Putamen (tissue), 1 donor: Measurements from ENCODE around the gene ARL13A.
"Not testable (repeated sequence)": the region's sequence is repeated elsewhere in the genome, so short reads cannot be mapped to it uniquely, and the experiment has no call there.

Experiments
- DNase-seq: peaks from one replicate; pipeline ENCODE4 v3.0.0-alpha.2; 2016; ENCODE audit warnings: low spot score

ARL13A gene

GRCh38 chrX:100990139-100990538, 20.6 kb downstream of the ARL13A start:
- no peak for DNase-seq

GRCh38 chrX:100994352-100995281, 25.1 kb downstream of the ARL13A start:
- DNase-seq, result no peak

- DNase-seq, result peak; percentile 21
Measured at GRCh38 chrX:100995469-100995868, 26.0 kb downstream of the ARL13A start.

GRCh38 chrX:100999451-100999850, 29.9 kb downstream of the ARL13A start:
- DNase-seq, result no peak

GRCh38 chrX:101009090-101009489, 39.6 kb downstream of the ARL13A start:
- DNase-seq, result no peak

- DNase-seq, result not testable (repeated sequence)
Measured at GRCh38 chrX:101012031-101012430, 42.5 kb downstream of the ARL13A start.

- DNase-seq, result no peak
Measured at GRCh38 chrX:101022020-101022419, 52.5 kb downstream of the ARL13A start.

GRCh38 chrX:101025126-101025525, 55.6 kb downstream of the ARL13A start:
- DNase-seq, result no peak

GRCh38 chrX:101028562-101028961, 59.1 kb downstream of the ARL13A start:
- DNase-seq, result no peak

GRCh38 chrX:101029665-101030064, 60.2 kb downstream of the ARL13A start:
- no peak for DNase-seq

- DNase-seq, result no peak
Measured at GRCh38 chrX:101037231-101037630, 67.7 kb downstream of the ARL13A start.

- DNase-seq, result no peak
Measured at GRCh38 chrX:101040197-101040596, 70.7 kb downstream of the ARL13A start.
